CD4-positive, alpha-beta T cell treated with Interleukin-4 for 1 hour (primary cell): ENCODE results near the gene EIF4E1B.

Source experiments
- DNase-seq, 2 donors: peaks; one replicate each; pipeline ENCODE4 v3.0.0-alpha.2; 2020 to 2022

The EIF4E1B gene

DNA sequence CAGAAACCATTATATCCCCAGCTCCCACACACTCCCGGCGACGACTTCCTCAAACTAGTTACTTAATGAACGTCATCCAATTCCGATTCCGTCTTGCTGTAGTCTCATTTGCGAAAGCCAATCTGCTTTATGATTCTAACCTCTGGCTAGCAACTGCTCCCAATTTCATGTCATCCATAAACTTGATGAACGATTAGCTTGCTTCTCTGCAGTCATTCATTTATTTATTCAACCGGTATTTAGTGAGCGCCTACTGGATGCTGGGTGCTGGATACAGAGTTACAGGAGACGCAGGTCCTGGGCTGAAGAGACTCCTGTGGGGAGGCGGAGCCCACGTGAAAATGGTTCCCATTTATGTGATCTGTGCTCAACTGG, 63.0 kb downstream of the EIF4E1B start:
- DNase-seq, result no peak

DNA sequence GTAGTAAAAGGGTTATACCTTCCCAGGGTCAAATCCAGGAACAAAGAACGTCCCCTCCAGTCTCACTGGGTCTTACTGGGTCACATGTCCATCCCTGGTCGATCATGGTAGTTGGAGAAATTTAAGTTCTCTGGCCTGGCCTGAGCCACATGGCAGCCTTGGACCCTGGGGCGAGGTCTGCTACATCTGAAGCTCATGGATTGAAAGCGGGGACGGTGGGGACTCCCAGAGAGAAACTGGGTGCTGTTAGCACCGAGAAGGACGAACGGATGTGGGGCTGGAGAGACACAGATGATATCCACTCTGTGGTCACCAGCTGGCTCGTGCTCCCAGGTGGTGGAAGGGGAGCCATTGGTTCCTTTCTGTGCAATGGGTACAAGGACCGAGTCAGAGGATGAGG, 63.7 kb downstream of the EIF4E1B start:
- no peak for DNase-seq

DNA sequence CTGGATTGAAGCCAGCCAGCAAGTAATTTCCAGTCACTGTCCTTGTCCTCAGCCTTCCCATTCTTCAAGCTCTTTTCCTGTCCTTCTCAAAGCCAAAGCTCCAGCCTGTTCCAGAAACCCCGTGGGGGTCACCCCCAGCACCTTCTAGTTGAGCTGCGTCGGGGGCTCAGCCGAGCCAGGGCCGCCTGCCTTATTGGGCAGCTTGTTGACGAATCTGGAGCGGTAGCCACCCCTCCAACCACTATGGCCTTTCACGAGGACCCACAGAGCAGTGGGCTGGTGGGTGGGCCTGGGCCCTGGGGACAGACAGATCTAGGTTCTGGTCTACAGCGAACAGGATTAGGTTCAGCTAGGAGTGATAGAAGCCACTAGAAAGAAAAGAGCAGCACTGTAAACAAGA, 64.2 kb downstream of the EIF4E1B start:
- no peak for DNase-seq

DNA sequence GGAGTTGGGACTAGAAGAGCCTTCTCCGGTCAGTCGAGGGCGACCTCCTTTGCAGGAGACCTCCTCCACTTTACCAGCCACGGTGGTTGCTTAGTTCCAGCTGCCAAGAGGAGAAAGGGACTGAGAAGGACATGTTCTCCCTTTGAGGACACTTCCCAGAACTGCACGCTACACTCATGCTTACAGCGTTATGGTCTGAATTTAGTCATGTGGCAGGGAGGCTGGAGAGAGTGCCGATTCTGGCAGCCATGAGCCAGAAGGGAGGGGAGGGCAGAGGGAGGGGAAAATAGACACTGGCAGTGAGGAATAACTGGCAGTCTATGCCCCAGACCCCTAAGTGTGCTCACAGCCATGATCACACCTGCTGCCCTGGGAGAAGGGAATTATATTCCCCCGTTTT, 64.6 kb downstream of the EIF4E1B start:
- no peak for DNase-seq
